Measurements from ENCODE around the gene MID1. TPM values are rescaled to one million over a fixed set of nuclear protein-coding genes. Genes with fewer than 3 reads are reported as not detected.
A peak's percentile ranks its signal among the peaks of the same experiment; 100 is the strongest.

Gene MID1
- 10 to 100 TPM; 22.2 to 36.5 TPM for total RNA-seq
- long read RNA-seq, donor 1, full-length matches to known transcripts = 3 of 19 reads
- long read RNA-seq, donor 1, partial matches to known transcripts = 2 of 19 reads
- long read RNA-seq, donor 1, other reads (novel, unspliced or antisense) = 14 of 19 reads
- long read RNA-seq, donor 2, full-length matches to known transcripts = 5 of 39 reads
- long read RNA-seq, donor 2, partial matches to known transcripts = 23 of 39 reads
- long read RNA-seq, donor 2, other reads (novel, unspliced or antisense) = 11 of 39 reads

DNA sequence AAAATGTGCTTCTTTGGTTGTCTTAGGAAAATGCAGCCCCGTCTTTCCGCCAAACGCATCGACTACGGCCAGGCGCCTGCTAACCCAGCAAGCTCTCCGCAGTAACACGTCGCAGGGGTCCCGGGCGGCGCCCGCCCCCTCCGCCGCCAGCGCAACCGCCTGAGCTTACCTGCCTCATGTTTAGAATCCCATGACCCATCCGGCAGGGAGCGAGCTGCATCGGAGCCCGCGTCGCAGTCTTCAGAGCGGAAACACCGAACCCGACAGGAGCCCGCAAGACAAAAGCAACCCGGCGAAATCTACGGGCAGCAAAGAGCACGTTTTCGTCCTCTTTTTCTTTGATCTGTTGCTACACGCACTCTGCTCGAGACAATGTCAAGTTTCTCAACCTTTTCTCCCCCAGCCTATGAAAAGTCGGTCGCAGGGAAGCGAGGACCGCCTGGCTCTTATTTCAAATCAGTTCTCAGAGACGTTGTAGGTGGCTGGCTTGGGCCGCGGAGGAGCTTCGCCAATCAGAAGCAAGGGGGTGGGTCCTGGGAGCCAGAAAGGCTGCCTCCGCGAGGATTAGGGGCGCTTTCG, at the start of gene MID1:
TSS of gene MID1 (minus strand) at position 465 of the 579 bp plus-strand sequence. CDS start 53,038 bp downstream, outside the sequence.
- intact Hi-C loops (cut with DNase I) = loop anchor here in 1 of 2 donors (10.0 kb wide), 1 partner anchor 435 kb away; no protein-coding TSS in a partner anchor
- DNase-seq (ENCODE audit: low spot score) = peak; percentile 83

GRCh38 chrX:10667143-10667542, 46.8 kb upstream of the MID1 start:
- intact Hi-C loops (cut with DNase I) = no loop called here
- DNase-seq (ENCODE audit: low spot score) = no peak

- DNase-seq (ENCODE audit: low spot score) = no peak
- intact Hi-C loops (cut with DNase I) = no loop called here
Observed at GRCh38 chrX:10666102-10666501, 45.7 kb upstream of the MID1 start.

- intact Hi-C loops (cut with DNase I) = no loop called here
- DNase-seq (ENCODE audit: low spot score) = no peak
Observed at GRCh38 chrX:10665681-10666080, 45.3 kb upstream of the MID1 start.

DNA sequence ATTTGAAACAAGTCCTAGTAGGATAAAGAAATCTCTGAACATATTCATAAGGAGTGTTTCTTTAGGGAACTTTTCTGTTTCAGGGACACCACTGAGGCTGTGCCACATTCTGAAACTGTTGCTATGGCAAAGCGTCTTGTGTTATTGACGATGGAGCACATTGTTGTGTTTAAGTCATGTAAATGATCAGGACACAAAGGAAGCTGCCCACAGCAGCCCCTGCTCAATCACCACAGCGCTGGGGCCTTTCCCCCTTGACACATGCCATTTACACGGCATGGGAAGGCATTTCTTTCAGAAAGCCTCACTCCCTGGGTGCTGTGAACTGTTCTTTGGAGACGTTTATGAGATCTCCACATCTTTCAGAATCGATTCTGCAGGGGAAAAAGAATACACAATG, 39.8 kb upstream of the MID1 start:
- no peak for DNase-seq (ENCODE audit: low spot score)
- intact Hi-C loops (cut with DNase I) = no loop called here

- intact Hi-C loops (cut with DNase I) = no loop called here
- no peak for DNase-seq (ENCODE audit: low spot score)
Observed at GRCh38 chrX:10656214-10656613, 35.8 kb upstream of the MID1 start.

DNA sequence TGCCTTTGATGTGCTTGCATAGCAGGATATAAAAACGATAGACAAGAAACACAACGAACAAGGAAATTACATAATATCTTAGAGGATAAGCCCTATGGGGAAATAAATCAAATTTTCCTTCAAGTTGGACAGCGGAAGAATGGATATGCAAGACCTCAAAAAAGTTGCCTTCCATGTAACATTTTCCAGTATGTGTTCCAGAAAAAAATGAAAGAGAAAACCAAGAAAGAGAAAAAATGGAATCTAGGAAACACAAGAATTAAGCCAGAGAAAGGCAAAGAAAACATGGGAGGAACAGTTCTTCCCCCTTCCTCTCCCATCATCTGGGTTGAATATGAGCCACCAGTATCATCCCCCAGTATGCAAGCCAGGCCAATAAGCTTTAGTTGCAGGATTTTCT, 34.6 kb upstream of the MID1 start:
- no peak for DNase-seq (ENCODE audit: low spot score)
- intact Hi-C loops (cut with DNase I) = no loop called here

GRCh38 chrX:10653302-10653701, 32.9 kb upstream of the MID1 start:
- DNase-seq (ENCODE audit: low spot score) = no peak
- intact Hi-C loops (cut with DNase I) = no loop called here

GRCh38 chrX:10649265-10649664, 28.9 kb upstream of the MID1 start:
- intact Hi-C loops (cut with DNase I) = no loop called here
- DNase-seq (ENCODE audit: low spot score) = no peak

- intact Hi-C loops (cut with DNase I) = no loop called here
- DNase-seq (ENCODE audit: low spot score) = no peak
Observed at GRCh38 chrX:10648614-10649013, 28.2 kb upstream of the MID1 start.

DNA sequence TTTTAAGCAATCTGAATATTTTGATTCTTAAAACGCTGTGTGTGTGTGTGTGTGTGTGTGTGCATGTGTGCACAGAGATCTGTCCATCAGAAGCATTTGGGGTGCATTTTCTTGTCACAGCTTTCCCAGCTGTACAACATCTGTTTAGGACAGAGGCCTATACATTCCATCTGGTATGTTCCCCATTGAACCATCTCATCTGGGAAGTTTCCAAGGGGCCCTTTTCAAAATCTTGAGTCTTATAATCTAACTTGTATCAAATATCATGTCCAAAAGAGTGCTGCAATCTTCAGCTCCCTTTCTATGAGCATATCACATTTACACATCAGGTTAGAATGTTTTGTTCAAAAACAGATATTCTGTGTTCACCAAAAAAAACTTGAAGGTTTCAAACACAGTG, 16.5 kb upstream of the MID1 start:
- DNase-seq (ENCODE audit: low spot score) = no peak
- intact Hi-C loops (cut with DNase I) = no loop called here

DNA sequence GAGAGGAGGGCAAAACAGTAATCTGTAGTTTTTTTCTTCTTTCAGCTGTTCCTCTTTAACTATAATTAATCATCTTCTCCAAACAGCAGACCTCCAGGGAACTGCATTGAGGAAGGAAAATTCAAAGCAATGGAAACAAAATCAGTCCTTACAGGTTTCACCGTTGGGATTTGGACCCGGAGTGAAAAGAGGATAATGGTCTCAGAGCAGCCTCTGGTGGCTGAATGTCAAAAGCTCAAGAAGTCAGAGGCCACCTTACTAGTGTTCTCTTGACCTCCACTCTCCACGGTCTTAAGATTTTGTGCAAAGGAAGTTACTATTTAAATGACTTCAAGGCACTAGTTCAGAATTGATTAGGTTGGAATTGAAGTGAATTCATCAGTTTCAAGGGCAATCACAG, 16.0 kb upstream of the MID1 start:
- no peak for DNase-seq (ENCODE audit: low spot score)
- intact Hi-C loops (cut with DNase I) = no loop called here

DNA sequence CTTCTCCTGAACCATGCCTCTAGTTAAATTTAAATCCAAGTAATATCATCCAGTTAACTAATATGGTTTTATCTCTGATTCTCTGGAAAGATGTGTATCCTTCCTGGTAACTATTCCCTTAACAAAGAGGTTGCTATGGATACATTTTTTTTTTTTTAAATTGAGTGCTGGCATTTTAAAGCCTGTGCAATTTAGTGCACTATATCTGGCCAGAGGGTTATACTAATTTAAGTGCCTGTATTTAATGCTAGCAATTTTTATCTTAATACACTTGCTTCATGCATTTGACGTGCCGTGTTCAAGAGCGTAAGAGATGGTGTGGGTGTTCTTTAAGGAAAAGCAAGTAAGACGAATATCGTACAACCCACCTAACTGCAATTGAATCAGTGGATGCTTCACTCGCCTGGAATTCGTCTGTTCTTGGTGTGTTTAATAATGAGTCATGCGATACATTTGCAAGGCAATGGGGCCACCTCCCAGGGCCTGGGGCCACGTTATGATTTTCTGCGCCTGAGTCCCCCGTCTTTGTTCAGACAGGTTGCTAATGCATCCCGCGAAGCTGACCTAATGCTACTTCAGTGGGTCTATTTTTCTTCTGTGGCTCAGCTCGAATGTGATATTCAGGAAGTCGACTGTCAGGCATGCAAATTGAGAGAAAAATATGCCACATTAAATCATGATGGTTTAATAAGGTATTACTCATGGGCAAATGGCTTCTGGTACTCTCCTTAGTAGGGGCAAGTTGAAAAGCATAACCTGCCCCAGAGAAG, 14.2 kb upstream of the MID1 start:
- intact Hi-C loops (cut with DNase I) = no loop called here
- DNase-seq (ENCODE audit: low spot score) = no peak

GRCh38 chrX:10633722-10634121, 13.3 kb upstream of the MID1 start:
- intact Hi-C loops (cut with DNase I) = no loop called here

GRCh38 chrX:10631416-10632145, 11.2 kb upstream of the MID1 start:
- intact Hi-C loops (cut with DNase I) = no loop called here
- DNase-seq (ENCODE audit: low spot score) = no peak

More at GRCh38 chrX:10633722-10634121, 13.3 kb upstream of the MID1 start:
- no peak for DNase-seq (ENCODE audit: low spot score)

DNA sequence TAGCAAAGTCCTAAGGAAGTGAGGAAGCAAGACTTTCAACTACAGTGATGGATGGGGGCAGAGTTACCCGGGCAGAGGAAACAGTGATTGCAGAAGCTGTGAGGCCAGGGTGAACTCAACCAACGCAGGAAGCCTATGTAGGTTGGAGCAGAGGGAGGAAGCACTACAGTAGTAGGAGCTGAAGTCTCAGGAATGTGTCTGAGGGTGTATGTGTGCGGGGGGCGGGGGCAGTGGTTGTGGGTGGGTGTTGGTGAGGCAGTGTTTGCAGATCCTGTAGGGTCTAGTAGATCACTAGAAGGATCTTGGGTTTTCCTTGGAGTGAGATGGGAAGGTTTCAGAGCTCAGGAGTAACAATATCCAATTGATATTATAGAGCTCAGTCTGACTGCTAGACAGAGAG, 9.9 kb upstream of the MID1 start:
- no peak for DNase-seq (ENCODE audit: low spot score)
- intact Hi-C loops (cut with DNase I) = no loop called here

DNA sequence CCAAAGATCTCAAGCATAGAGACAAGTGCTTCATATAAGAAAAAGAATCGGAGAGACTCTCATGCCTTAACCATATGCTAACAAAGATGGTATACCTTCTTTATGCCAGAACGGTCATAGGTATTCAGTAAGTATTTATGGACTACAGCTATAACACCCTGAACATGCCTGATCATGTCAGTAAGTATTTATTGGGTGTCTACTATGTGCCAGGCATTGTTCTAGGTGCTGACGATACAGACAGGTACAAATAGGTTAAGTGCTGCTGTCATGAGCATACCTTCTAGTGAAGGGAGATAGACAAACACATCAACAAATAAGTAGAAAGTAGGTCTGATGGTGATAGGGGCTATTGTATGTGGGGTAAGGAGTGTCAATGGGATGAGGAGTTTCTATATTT, 9.5 kb upstream of the MID1 start:
- no peak for DNase-seq (ENCODE audit: low spot score)
- intact Hi-C loops (cut with DNase I) = loop anchor here in 1 of 2 donors (10.0 kb wide), 1 partner anchor 445 kb away; no protein-coding TSS in a partner anchor

GRCh38 chrX:10628906-10629305, 8.5 kb upstream of the MID1 start:
- intact Hi-C loops (cut with DNase I) = loop anchor here in 1 of 2 donors (10.0 kb wide), 1 partner anchor 444 kb away; no protein-coding TSS in a partner anchor

DNA sequence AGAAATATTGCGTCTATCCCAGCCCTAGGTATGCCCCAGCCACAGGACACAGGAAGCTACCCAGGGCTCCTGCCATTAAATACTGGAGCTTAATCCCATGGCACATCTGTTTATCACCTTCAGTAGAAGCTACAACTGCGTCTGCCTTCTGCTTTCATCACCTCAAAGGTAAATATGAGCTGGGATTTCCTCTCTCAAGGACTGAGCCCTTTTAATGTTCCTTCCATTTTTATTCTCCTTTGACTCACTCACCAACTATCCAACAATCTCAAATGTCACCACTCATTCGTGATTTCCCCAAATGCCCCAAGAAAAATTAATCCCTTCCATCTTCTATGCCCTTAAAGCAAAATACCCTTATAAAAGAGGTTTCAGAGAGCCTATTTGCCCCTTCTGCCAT, 1.8 kb upstream of the MID1 start:
- no peak for DNase-seq (ENCODE audit: low spot score)
- intact Hi-C loops (cut with DNase I) = loop anchor here in 1 of 2 donors (10.0 kb wide), 1 partner anchor 437 kb away; no protein-coding TSS in a partner anchor

More at GRCh38 chrX:10628906-10629305, 8.5 kb upstream of the MID1 start:
- DNase-seq (ENCODE audit: low spot score) = no peak

All from posterior vena cava (tissue), 2 donors.